ENCODE results near the gene FAAH.

FAAH gene

DNA sequence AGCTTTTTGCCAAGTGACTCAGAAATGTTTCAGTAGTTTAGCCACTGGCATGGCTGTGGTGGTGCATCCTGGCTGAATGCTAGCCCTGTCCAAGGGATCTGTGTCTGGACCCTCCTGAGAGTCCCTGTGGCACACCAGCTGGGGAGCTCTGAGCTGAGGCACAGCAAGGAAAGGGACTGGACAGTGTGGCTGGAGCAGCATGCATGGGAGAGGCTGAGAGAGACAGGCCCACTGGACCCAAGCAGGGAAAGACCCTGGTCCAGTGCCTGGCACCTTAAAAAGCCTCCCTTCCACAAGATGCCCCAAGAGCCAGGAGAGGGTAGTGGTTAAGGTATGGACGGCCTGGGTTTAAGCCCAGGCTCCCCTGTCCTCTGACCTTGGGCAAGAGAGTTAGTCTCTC lies 35.3 kb downstream of the FAAH start:
- TF ChIP-seq, protein P1, sequence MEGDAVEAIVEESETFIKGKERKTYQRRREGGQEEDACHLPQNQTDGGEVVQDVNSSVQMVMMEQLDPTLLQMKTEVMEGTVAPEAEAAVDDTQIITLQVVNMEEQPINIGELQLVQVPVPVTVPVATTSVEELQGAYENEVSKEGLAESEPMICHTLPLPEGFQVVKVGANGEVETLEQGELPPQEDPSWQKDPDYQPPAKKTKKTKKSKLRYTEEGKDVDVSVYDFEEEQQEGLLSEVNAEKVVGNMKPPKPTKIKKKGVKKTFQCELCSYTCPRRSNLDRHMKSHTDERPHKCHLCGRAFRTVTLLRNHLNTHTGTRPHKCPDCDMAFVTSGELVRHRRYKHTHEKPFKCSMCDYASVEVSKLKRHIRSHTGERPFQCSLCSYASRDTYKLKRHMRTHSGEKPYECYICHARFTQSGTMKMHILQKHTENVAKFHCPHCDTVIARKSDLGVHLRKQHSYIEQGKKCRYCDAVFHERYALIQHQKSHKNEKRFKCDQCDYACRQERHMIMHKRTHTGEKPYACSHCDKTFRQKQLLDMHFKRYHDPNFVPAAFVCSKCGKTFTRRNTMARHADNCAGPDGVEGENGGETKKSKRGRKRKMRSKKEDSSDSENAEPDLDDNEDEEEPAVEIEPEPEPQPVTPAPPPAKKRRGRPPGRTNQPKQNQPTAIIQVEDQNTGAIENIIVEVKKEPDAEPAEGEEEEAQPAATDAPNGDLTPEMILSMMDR (IDR thresholded peaks at IDR 0.05; ENCODE audit: low read depth, low read length, missing control alignments): no peak
- no peak overlapping the region for H3K4me3 ChIP-seq (ENCODE audit: low read depth, low read length)

DNA sequence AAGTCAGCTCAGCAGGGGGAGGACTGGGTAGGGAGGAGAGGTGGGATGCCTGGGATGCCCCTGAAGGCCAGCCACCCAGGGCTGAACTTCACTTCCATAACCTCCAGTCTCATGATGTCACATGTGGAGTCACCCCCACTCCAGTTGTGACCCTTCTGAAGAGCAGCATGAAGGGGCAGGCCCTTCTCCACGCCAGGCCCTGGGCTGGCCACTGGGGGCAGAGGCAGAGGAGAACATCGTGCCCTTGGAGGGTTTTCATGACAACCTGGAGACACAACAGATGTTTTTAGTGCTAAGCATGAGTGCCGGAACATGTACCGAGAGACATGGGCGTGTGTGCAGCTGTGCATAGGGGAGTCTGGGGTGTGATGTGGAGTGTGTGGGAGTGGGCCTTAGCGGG lies 37.6 kb downstream of the FAAH start:
- DNase-seq (ENCODE audit: low read depth): no peak
- TF ChIP-seq, protein P1 (IDR thresholded peaks at IDR 0.05; ENCODE audit: low read depth, low read length, missing control alignments): no peak
- no peak overlapping the region for H3K4me3 ChIP-seq (ENCODE audit: low read depth, low read length)

More for the DNA sequence above, 35.3 kb downstream of the FAAH start:
- no peak for DNase-seq (ENCODE audit: low read depth)

DNA sequence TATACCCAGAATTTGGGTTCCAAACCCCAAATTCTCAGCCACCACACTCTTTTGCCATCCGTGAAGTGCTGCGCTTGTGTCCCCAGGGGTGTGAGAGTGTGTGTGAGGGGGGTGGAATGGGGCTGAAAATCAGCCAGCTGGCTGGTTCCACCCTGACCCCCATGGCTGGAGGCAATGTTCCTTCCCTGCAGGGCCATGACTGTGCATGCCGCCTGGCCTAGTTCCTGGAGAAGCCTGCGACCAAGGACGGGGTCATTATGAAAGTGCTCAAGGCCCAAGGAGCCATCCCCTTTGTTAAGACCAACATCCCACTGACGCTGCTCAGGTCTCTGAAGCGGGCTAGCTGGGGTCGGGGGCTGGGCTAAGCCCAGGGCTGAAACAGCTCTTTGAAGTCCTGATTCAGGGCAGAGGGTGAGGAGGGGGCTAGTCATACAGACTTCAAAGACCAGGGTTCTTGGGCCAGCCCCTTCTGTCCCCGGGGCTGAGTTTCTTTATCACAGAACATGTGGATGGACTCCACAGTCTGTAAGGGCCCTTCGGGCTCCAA lies 38.7 kb downstream of the FAAH start:
- TF ChIP-seq, protein P1 (IDR thresholded peaks at IDR 0.05; ENCODE audit: low read depth, low read length, missing control alignments): no peak
- no peak overlapping the region for H3K4me3 ChIP-seq (ENCODE audit: low read depth, low read length)
- no peak for DNase-seq (ENCODE audit: low read depth)

DNA sequence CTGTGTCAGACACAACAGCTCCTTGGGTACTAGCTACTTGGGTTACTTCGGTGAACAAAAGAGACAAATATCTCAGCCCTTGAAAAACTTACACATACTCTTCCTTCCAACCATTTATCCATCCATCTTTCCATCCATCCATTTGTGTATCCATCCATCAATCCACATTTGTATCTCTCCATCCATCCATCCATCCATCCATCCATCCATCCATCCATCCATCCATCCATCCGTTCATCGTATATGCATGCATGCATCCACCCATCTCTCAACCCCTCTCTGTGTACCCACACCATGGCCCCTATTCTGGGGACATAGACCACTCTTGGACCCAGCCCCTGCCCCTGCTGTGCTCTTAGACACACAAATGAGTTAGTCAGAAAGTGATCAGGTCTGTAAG lies 40.2 kb downstream of the FAAH start:
- DNase-seq (ENCODE audit: low read depth): no peak
- H3K4me3 ChIP-seq (ENCODE audit: low read depth, low read length): no peak overlapping the region
- TF ChIP-seq, protein P1 (IDR thresholded peaks at IDR 0.05; ENCODE audit: low read depth, low read length, missing control alignments): no peak

DNA sequence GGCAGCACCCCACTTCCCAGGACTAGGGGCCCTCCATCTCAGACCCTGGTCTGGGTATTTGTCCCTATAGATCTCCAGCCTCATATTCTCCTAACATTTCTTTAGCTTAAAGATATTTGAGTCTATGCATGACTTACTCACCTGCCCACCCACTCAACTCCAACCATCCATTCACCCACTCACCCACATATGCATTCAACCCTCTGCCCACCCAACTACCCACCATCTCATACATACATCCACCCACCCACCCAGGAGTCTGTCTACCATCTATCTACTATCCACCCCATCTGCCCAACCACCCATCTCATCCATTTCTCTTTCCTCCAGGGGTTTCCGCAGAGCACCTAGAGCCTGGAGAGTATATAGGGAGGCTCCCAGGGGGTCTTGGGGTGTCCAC lies 42.7 kb downstream of the FAAH start:
- no peak for DNase-seq (ENCODE audit: low read depth)
- H3K4me3 ChIP-seq (ENCODE audit: low read depth, low read length): no peak overlapping the region
- TF ChIP-seq, protein P1 (IDR thresholded peaks at IDR 0.05; ENCODE audit: low read depth, low read length, missing control alignments): no peak

DNA sequence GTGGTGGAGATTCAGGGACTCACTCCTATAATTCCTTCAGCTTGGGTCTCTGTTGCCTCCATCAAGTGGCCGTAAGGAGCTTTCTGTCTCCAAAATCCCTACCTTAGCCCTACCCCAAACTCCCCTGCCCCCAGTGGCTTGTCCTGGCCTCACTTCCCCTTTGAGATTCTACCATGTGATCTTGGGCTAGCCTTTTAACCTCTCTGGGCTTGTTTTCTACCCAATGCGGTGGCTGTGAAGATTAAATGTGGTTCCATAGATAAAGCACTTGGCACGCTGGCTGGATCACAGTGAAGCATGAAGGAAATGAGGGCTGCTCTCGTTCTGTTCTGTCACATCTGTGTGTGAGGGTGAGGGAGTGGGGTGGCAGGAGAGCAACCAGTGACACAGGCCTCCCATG lies 43.6 kb downstream of the FAAH start:
- no peak overlapping the region for H3K4me3 ChIP-seq (ENCODE audit: low read depth, low read length)
- DNase-seq (ENCODE audit: low read depth): no peak
- TF ChIP-seq, protein P1 (IDR thresholded peaks at IDR 0.05; ENCODE audit: low read depth, low read length, missing control alignments): no peak

DNA sequence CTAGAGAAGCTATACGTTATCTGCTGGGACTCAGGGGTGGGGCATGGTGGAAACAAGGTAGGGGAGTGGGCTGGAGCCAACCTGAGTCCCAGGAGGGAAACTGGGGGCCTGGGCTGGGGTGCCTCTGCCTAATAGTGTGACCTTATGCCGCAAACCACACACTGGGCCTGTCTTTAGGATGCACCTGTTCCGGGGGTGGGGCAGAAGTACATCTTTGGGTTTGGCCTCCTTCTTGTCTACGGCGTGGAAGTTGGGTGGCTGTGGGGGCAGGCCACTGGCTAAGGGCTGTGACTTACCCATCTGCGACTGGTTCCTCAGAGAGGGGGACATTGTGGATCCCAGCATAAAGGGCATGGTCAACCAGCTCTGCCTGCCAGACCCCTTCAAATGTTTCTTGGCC lies 44.2 kb downstream of the FAAH start:
- no peak for DNase-seq (ENCODE audit: low read depth)
- TF ChIP-seq, protein P1 (IDR thresholded peaks at IDR 0.05; ENCODE audit: low read depth, low read length, missing control alignments): no peak
- H3K4me3 ChIP-seq (ENCODE audit: low read depth, low read length): no peak overlapping the region

All from GM12864 (cell line).